ENCODE measurements around the gene ADARB1.

ADARB1 gene

DNA sequence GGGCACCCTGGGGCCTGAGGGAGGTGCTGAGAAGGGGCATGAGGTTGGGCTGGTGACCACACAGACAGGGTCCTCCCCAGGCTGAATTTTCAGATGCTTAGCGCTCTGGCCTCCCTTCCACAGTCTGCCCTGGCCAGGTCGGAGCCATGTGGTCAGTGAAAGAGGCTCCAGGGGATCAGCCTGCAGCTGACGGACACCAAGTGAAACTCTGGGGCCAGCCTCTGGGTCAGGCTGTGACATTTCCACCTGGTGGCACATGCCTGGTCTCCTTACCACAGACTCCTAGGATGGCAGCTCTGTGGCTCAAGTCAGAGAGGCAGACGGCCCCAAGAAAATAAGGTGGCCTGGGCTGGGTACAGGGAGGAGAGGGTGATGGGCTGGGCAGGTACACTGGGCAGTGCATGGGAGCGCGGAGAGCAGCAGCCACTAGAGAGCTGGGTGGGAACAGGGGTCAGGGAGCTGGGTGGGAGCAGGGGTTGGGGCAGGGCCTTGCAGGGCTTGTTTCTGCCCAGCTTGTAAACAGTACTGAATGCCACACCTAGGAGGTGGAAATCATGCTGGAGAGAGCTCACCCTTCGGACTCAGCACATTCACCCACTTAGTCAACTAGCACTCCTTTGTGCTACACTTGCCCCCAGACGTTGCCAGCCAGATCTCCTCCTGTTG, 20.7 kb upstream of the ADARB1 start:
- no peak for DNase-seq (ENCODE audit: low spot score)
- TF ChIP-seq, protein P1, sequence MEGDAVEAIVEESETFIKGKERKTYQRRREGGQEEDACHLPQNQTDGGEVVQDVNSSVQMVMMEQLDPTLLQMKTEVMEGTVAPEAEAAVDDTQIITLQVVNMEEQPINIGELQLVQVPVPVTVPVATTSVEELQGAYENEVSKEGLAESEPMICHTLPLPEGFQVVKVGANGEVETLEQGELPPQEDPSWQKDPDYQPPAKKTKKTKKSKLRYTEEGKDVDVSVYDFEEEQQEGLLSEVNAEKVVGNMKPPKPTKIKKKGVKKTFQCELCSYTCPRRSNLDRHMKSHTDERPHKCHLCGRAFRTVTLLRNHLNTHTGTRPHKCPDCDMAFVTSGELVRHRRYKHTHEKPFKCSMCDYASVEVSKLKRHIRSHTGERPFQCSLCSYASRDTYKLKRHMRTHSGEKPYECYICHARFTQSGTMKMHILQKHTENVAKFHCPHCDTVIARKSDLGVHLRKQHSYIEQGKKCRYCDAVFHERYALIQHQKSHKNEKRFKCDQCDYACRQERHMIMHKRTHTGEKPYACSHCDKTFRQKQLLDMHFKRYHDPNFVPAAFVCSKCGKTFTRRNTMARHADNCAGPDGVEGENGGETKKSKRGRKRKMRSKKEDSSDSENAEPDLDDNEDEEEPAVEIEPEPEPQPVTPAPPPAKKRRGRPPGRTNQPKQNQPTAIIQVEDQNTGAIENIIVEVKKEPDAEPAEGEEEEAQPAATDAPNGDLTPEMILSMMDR (IDR thresholded peaks at IDR 0.05; ENCODE audit: extremely low read depth, missing control alignments), result no peak

DNA sequence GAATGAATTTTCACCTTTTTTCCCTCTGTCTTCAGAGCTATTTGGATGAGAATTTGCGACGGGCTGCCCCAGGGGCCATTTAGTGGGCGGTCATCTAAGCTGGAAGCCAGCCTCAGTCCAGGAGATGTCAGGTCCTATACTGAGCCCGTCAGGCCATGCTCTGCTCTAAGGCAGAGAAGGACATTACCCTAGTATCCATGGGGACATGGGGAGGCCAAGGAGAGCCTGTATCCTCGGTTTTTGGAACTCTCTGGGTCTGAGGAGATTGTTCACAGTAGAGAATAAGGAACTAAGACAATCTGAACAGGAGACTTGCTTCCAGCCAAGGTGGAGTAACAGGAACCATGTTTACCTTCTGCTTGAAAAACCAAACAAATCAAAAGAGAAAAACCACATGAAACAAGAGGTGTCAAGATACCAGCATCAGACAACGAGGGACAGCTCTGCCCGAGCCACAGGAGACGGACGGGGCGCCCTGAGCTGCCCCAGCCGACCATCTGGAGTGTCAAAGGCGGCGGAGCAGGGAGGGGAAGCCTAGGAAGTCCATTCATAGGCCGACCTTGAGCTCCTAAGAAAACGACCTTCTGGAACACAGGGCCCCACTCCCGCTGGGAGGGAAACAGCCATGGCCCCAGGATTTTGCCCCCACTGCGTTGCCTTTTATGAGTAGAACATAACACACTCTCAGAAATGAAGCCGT, 20.0 kb upstream of the ADARB1 start:
- TF ChIP-seq, protein P1 (IDR thresholded peaks at IDR 0.05; ENCODE audit: extremely low read depth, missing control alignments), result no peak
- no peak for DNase-seq (ENCODE audit: low spot score)

GRCh38 chr21:45054927-45055612, 19.3 kb upstream of the ADARB1 start:
- no peak for DNase-seq (ENCODE audit: low spot score)
- TF ChIP-seq, protein P1 (IDR thresholded peaks at IDR 0.05; ENCODE audit: extremely low read depth, missing control alignments), result no peak

DNA sequence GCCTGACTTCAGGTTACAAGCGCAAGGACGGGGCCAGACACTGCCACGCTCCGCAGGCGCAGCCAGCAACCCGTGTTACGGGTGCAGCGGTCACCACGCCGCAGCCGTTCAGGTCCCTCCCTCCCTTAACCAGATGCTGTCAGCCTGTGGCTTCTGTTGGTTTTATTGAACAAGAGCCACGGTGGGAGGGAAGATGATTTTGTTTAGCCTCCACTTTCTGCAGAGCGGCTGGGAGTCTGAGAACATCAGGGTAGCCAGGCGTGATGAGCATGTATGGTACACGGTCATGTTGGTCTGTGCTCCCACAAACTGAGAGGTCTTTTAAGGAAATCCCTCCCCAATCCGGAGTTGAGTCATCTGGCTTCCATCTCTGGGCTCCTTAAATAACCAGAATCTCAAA, 18.5 kb upstream of the ADARB1 start:
- TF ChIP-seq, protein P1 (IDR thresholded peaks at IDR 0.05; ENCODE audit: extremely low read depth, missing control alignments), result no peak
- no peak for DNase-seq (ENCODE audit: low spot score)

- DNase-seq (ENCODE audit: low spot score), result no peak
- TF ChIP-seq, protein P1 (IDR thresholded peaks at IDR 0.05; ENCODE audit: extremely low read depth, missing control alignments), result no peak
Measured at GRCh38 chr21:45056296-45056904, 18.0 kb upstream of the ADARB1 start.

GRCh38 chr21:45056917-45057560, 17.3 kb upstream of the ADARB1 start:
- TF ChIP-seq, protein P1 (IDR thresholded peaks at IDR 0.05; ENCODE audit: extremely low read depth, missing control alignments), result no peak
- DNase-seq (ENCODE audit: low spot score), result no peak

All from GM20000 (cell line).